Measurements from ENCODE around the gene TJAP1.
"Not testable (repeated sequence)": the region's sequence is repeated elsewhere in the genome, so short reads cannot be mapped to it uniquely, and the experiment has no call there.

Gene TJAP1

GRCh38 chr6:43453831-43454230, 23.5 kb upstream of the TJAP1 start:
- DNase-seq: no peak

- no peak for DNase-seq
Measured at GRCh38 chr6:43454290-43454695, 23.1 kb upstream of the TJAP1 start.

GRCh38 chr6:43454696-43455530, 22.5 kb upstream of the TJAP1 start:
- no peak for DNase-seq

GRCh38 chr6:43455531-43456428, 21.6 kb upstream of the TJAP1 start, which contains the start of gene DLK2:
DLK2 (minus strand) TSS chr6:43455548; CDS start chr6:43454825, 723 bp downstream.
- peak; percentile 33 for DNase-seq

GRCh38 chr6:43457643-43458042, 19.7 kb upstream of the TJAP1 start:
- no peak for DNase-seq

GRCh38 chr6:43458154-43458553, 19.2 kb upstream of the TJAP1 start:
- DNase-seq: not testable (repeated sequence)

- no peak for DNase-seq
Measured at GRCh38 chr6:43459535-43459934, 17.8 kb upstream of the TJAP1 start.

GRCh38 chr6:43460032-43460431, 17.3 kb upstream of the TJAP1 start:
- DNase-seq: no peak

- DNase-seq: no peak
Measured at GRCh38 chr6:43461936-43462335, 15.4 kb upstream of the TJAP1 start.

GRCh38 chr6:43464337-43464736, 13.0 kb upstream of the TJAP1 start:
- DNase-seq: no peak

- DNase-seq: no peak
Measured at GRCh38 chr6:43465948-43466347, 11.4 kb upstream of the TJAP1 start.

GRCh38 chr6:43467265-43467664, 10.1 kb upstream of the TJAP1 start:
- DNase-seq: not testable (repeated sequence)

GRCh38 chr6:43467752-43468151, 9.6 kb upstream of the TJAP1 start:
- DNase-seq: no peak

GRCh38 chr6:43468240-43468639, 9.1 kb upstream of the TJAP1 start:
- DNase-seq: no peak

- DNase-seq: no peak
Measured at GRCh38 chr6:43468748-43469681, 8.4 kb upstream of the TJAP1 start.

GRCh38 chr6:43469947-43470346, 7.4 kb upstream of the TJAP1 start:
- no peak for DNase-seq

- no peak for DNase-seq
Measured at GRCh38 chr6:43471399-43471798, 6.0 kb upstream of the TJAP1 start.

- DNase-seq: no peak
Measured at GRCh38 chr6:43472515-43472914, 4.9 kb upstream of the TJAP1 start.

- no peak for DNase-seq
Measured at GRCh38 chr6:43475516-43475915, 1.9 kb upstream of the TJAP1 start.

- DNase-seq: no peak
Measured at GRCh38 chr6:43476746-43477145, 624 bp upstream of the TJAP1 start.

- DNase-seq: no peak
Measured at GRCh38 chr6:43478008-43478372, 620 bp downstream of the TJAP1 start.

- no peak for DNase-seq
Measured at GRCh38 chr6:43481075-43481474, 3.7 kb downstream of the TJAP1 start.

Data from KG1 (cell line).